Endothelial cell of umbilical vein (primary cell): ENCODE data around the gene HTR6.

ENCODE experiments used
- CTCF ChIP-seq, 2 donors: IDR thresholded peaks; 1 replicate in 1 of 2; 2 replicates in 1 of 2; pipeline ENCODE4 v1.5.1; 2011; ENCODE audit warnings: low read length in 2 of 2, mild to moderate bottlenecking in 2 of 2, moderate library complexity in 2 of 2, control low read depth in 1 of 2, inconsistent platforms in 1 of 2, low read depth in 1 of 2; ENCODE audit not compliant: insufficient read depth in 1 of 2; ENCODE audit errors: extremely low read depth in 1 of 2
- EZH2 ChIP-seq: IDR thresholded peaks from 2 replicates; pipeline ENCODE4 v1.6.1; 2012; ENCODE audit warnings: borderline replicate concordance, low read depth, mild to moderate bottlenecking, moderate library complexity, low read length, inconsistent platforms; ENCODE audit not compliant: severe bottlenecking
- FOS ChIP-seq: IDR thresholded peaks from 2 replicates; pipeline ENCODE4 v1.6.1; 2011; ENCODE audit warnings: mild to moderate bottlenecking, low read length, moderate library complexity, borderline replicate concordance; ENCODE audit not compliant: insufficient read depth
- JUN ChIP-seq: IDR thresholded peaks from 2 replicates; pipeline ENCODE4 v1.6.1; 2011; ENCODE audit warnings: borderline replicate concordance, low read depth; ENCODE audit not compliant: insufficient read length, insufficient read depth
- MAX ChIP-seq: IDR thresholded peaks from 2 replicates; pipeline ENCODE4 v1.6.1; 2011; ENCODE audit not compliant: insufficient read depth, insufficient read length
- POLR2A ChIP-seq: IDR thresholded peaks from 2 replicates; pipeline ENCODE4 v1.6.1; 2012; ENCODE audit warnings: low read depth, mild to moderate bottlenecking, control low read depth, low read length
- POLR2AphosphoS5 ChIP-seq: IDR thresholded peaks from 2 replicates; pipeline ENCODE4 v1.6.1; 2012; ENCODE audit warnings: low read depth, mild to moderate bottlenecking, control low read depth, low read length, moderate library complexity; ENCODE audit not compliant: insufficient read depth

GRCh38 chr1:19664453-19665185, at the start of gene HTR6:
- TF ChIP-seq POLR2A (no peak), CTCF (IDR thresholded peaks at IDR 0.05; ENCODE audit: extremely low read depth in 1 of 2, insufficient read depth in 1 of 2, low read depth in 1 of 2, low read length in 2 of 2) (no peak), FOS (no peak), POLR2AphosphoS5 (no peak), EZH2 (peak; percentile 40), MAX (no peak), JUN (no peak)
